ENCODE measurements around the gene HADHB.
"Not testable (repeated sequence)": the region's sequence is repeated elsewhere in the genome, so short reads cannot be mapped to it uniquely, and the experiment has no call there.

The HADHB gene

GRCh38 chr2:26325851-26326250, 81.1 kb downstream of the HADHB start:
- H3K4me3 ChIP-seq (ENCODE audit: insufficient read depth, low read depth, low read length) = no peak overlapping the region
- H3K4me1 ChIP-seq (ENCODE audit: control insufficient read depth, insufficient read depth, low read length) = no peaks in the 10 kb centered on the region
- H3K36me3 ChIP-seq (ENCODE audit: control insufficient read depth, insufficient read depth, low read length) = no peaks in the 10 kb centered on the region
- WGBS, 2 experiments = 84 to 90% methylated on average over 4 of the region's 4 CpGs
- no peaks in the 10 kb centered on the region for H3K9me3 ChIP-seq (ENCODE audit: control insufficient read depth, low read length)
- H3K27ac ChIP-seq (ENCODE audit: insufficient read depth, low read depth, low read length, poor library complexity, severe bottlenecking) = no peak overlapping the region
- no peaks in the 10 kb centered on the region for H3K27me3 ChIP-seq (ENCODE audit: control insufficient read depth, insufficient read depth, low read length, poor library complexity, severe bottlenecking)

- WGBS, 2 experiments = 94 to 95% methylated on average over 1 of the region's 1 CpG
- no peaks in the 10 kb centered on the region for H3K27me3 ChIP-seq (ENCODE audit: control insufficient read depth, insufficient read depth, low read length, poor library complexity, severe bottlenecking)
- no peaks in the 10 kb centered on the region for H3K4me1 ChIP-seq (ENCODE audit: control insufficient read depth, insufficient read depth, low read length)
- no peaks in the 10 kb centered on the region for H3K9me3 ChIP-seq (ENCODE audit: control insufficient read depth, low read length)
- no peak overlapping the region for H3K4me3 ChIP-seq (ENCODE audit: insufficient read depth, low read depth, low read length)
- H3K36me3 ChIP-seq (ENCODE audit: control insufficient read depth, insufficient read depth, low read length) = no peaks in the 10 kb centered on the region
- no peak overlapping the region for H3K27ac ChIP-seq (ENCODE audit: insufficient read depth, low read depth, low read length, poor library complexity, severe bottlenecking)
Measured at GRCh38 chr2:26326514-26326913, 81.8 kb downstream of the HADHB start.

GRCh38 chr2:26327291-26328272, 82.8 kb downstream of the HADHB start:
- H3K36me3 ChIP-seq (ENCODE audit: control insufficient read depth, insufficient read depth, low read length) = no peaks in the 10 kb centered on the region
- H3K4me3 ChIP-seq (ENCODE audit: insufficient read depth, low read depth, low read length) = no peak overlapping the region
- no peak overlapping the region for H3K27ac ChIP-seq (ENCODE audit: insufficient read depth, low read depth, low read length, poor library complexity, severe bottlenecking)
- WGBS, 2 experiments = 74 to 86% methylated on average over 4 of the region's 5 CpGs
- no peaks in the 10 kb centered on the region for H3K4me1 ChIP-seq (ENCODE audit: control insufficient read depth, insufficient read depth, low read length)
- no peaks in the 10 kb centered on the region for H3K9me3 ChIP-seq (ENCODE audit: control insufficient read depth, low read length)
- H3K27me3 ChIP-seq (ENCODE audit: control insufficient read depth, insufficient read depth, low read length, poor library complexity, severe bottlenecking) = no peaks in the 10 kb centered on the region

GRCh38 chr2:26329083-26329482, 84.3 kb downstream of the HADHB start:
- H3K36me3 ChIP-seq (ENCODE audit: control insufficient read depth, insufficient read depth, low read length); H3K27me3 ChIP-seq (ENCODE audit: control insufficient read depth, insufficient read depth, low read length, poor library complexity, severe bottlenecking); H3K9me3 ChIP-seq (ENCODE audit: control insufficient read depth, low read length); H3K27ac ChIP-seq (ENCODE audit: insufficient read depth, low read depth, low read length, poor library complexity, severe bottlenecking); H3K4me3 ChIP-seq (ENCODE audit: insufficient read depth, low read depth, low read length); H3K4me1 ChIP-seq (ENCODE audit: control insufficient read depth, insufficient read depth, low read length): not testable (repeated sequence)
- 96% methylated on average over 4 of the region's 4 CpGs for WGBS, 2 experiments

GRCh38 chr2:26330114-26330549, 85.4 kb downstream of the HADHB start:
- Histone ChIP-seq H3K4me1 (ENCODE audit: control insufficient read depth, insufficient read depth, low read length) (no peaks in the 10 kb centered on the region), H3K27me3 (ENCODE audit: control insufficient read depth, insufficient read depth, low read length, poor library complexity, severe bottlenecking) (no peaks in the 10 kb centered on the region), H3K4me3 (ENCODE audit: insufficient read depth, low read depth, low read length) (no peak overlapping the region), H3K36me3 (ENCODE audit: control insufficient read depth, insufficient read depth, low read length) (no peaks in the 10 kb centered on the region), H3K9me3 (ENCODE audit: control insufficient read depth, low read length) (no peaks in the 10 kb centered on the region), H3K27ac (ENCODE audit: insufficient read depth, low read depth, low read length, poor library complexity, severe bottlenecking) (no peak overlapping the region)
- WGBS, 2 experiments = 17 to 21% methylated on average over 7 of the region's 7 CpGs

GRCh38 chr2:26330604-26331003, 85.9 kb downstream of the HADHB start:
- 84 to 92% methylated on average over 1 to 2 of the region's 3 CpGs for WGBS, 2 experiments
- Histone ChIP-seq H3K9me3 (ENCODE audit: control insufficient read depth, low read length) (no peaks in the 10 kb centered on the region), H3K36me3 (ENCODE audit: control insufficient read depth, insufficient read depth, low read length) (no peaks in the 10 kb centered on the region), H3K4me1 (ENCODE audit: control insufficient read depth, insufficient read depth, low read length) (no peaks in the 10 kb centered on the region), H3K4me3 (ENCODE audit: insufficient read depth, low read depth, low read length) (no peak overlapping the region), H3K27ac (ENCODE audit: insufficient read depth, low read depth, low read length, poor library complexity, severe bottlenecking) (no peak overlapping the region), H3K27me3 (ENCODE audit: control insufficient read depth, insufficient read depth, low read length, poor library complexity, severe bottlenecking) (no peaks in the 10 kb centered on the region)

GRCh38 chr2:26331321-26331720, 86.6 kb downstream of the HADHB start:
- 94 to 97% methylated on average over 7 to 8 of the region's 8 CpGs for WGBS, 2 experiments

GRCh38 chr2:26333293-26333692, 88.6 kb downstream of the HADHB start:
- Histone ChIP-seq H3K36me3 (ENCODE audit: control insufficient read depth, insufficient read depth, low read length) (no peaks in the 10 kb centered on the region), H3K4me1 (ENCODE audit: control insufficient read depth, insufficient read depth, low read length) (no peaks in the 10 kb centered on the region), H3K27me3 (ENCODE audit: control insufficient read depth, insufficient read depth, low read length, poor library complexity, severe bottlenecking) (no peaks in the 10 kb centered on the region), H3K9me3 (ENCODE audit: control insufficient read depth, low read length) (no peaks in the 10 kb centered on the region), H3K4me3 (ENCODE audit: insufficient read depth, low read depth, low read length) (no peak overlapping the region), H3K27ac (ENCODE audit: insufficient read depth, low read depth, low read length, poor library complexity, severe bottlenecking) (no peak overlapping the region)
- WGBS, 2 experiments = 60 to 61% methylated on average over 2 of the region's 2 CpGs

More at GRCh38 chr2:26331321-26331720, 86.6 kb downstream of the HADHB start:
- H3K9me3 ChIP-seq (ENCODE audit: control insufficient read depth, low read length); H3K27ac ChIP-seq (ENCODE audit: insufficient read depth, low read depth, low read length, poor library complexity, severe bottlenecking); H3K4me3 ChIP-seq (ENCODE audit: insufficient read depth, low read depth, low read length); H3K36me3 ChIP-seq (ENCODE audit: control insufficient read depth, insufficient read depth, low read length); H3K4me1 ChIP-seq (ENCODE audit: control insufficient read depth, insufficient read depth, low read length); H3K27me3 ChIP-seq (ENCODE audit: control insufficient read depth, insufficient read depth, low read length, poor library complexity, severe bottlenecking): not testable (repeated sequence)

- no peak overlapping the region for H3K27ac ChIP-seq (ENCODE audit: insufficient read depth, low read depth, low read length, poor library complexity, severe bottlenecking)
- H3K4me3 ChIP-seq (ENCODE audit: insufficient read depth, low read depth, low read length) = no peak overlapping the region
- no peaks in the 10 kb centered on the region for H3K27me3 ChIP-seq (ENCODE audit: control insufficient read depth, insufficient read depth, low read length, poor library complexity, severe bottlenecking)
- no peaks in the 10 kb centered on the region for H3K4me1 ChIP-seq (ENCODE audit: control insufficient read depth, insufficient read depth, low read length)
- no peaks in the 10 kb centered on the region for H3K36me3 ChIP-seq (ENCODE audit: control insufficient read depth, insufficient read depth, low read length)
- H3K9me3 ChIP-seq (ENCODE audit: control insufficient read depth, low read length) = no peaks in the 10 kb centered on the region
- 91 to 93% methylated on average over 2 to 3 of the region's 3 CpGs for WGBS, 2 experiments
Measured at GRCh38 chr2:26335231-26335630, 90.5 kb downstream of the HADHB start.

- Histone ChIP-seq H3K4me3 (ENCODE audit: insufficient read depth, low read depth, low read length) (no peak overlapping the region), H3K36me3 (ENCODE audit: control insufficient read depth, insufficient read depth, low read length) (no peaks in the 10 kb centered on the region)
- WGBS, 2 experiments = 98 to 99% methylated on average over 2 of the region's 2 CpGs
Measured at GRCh38 chr2:26336719-26337118, 92.0 kb downstream of the HADHB start.

More at GRCh38 chr2:26336719-26337118, 92.0 kb downstream of the HADHB start:
- Histone ChIP-seq H3K27ac (ENCODE audit: insufficient read depth, low read depth, low read length, poor library complexity, severe bottlenecking) (no peak overlapping the region), H3K27me3 (ENCODE audit: control insufficient read depth, insufficient read depth, low read length, poor library complexity, severe bottlenecking) (no peaks in the 10 kb centered on the region), H3K9me3 (ENCODE audit: control insufficient read depth, low read length) (no peaks in the 10 kb centered on the region), H3K4me1 (ENCODE audit: control insufficient read depth, insufficient read depth, low read length) (no peaks in the 10 kb centered on the region)

Measured in ectodermal cell (in vitro differentiated cells).